Right renal pelvis (tissue), 4 donors: ENCODE results near the gene FRMD6. TPM values are rescaled to one million over a fixed set of nuclear protein-coding genes. Genes with fewer than 3 reads are reported as not detected.

Source experiments
- DNase-seq, 4 donors: peaks; one replicate each; pipeline ENCODE4 v3.0.0-alpha.2; 2013; ENCODE audit warnings: low read depth in 4 of 4, low spot score in 3 of 4, missing footprints in 1 of 4
- polyA plus RNA-seq, 4 donors: library from polyadenylated mRNA; unstranded; fragments of 120-200 nt; gene quantifications; one replicate each; pipeline ENCODE4 v1.2.1, GENCODE V29; 2013; ENCODE audit not compliant: insufficient read length in 4 of 4

Gene FRMD6
- polyA plus RNA-seq: 10 to 100 TPM; 18.0 to 21.0 (median 20.6) TPM

- DNase-seq: peak; percentile 74 to 88 (median 80)
These were observed at the start of gene FRMD6 for GRCh38 chr14:51651388-51652167. Gene FRMD6, plus strand, starts transcription at chr14:51651910. Its CDS starts 37,927 bp downstream, at chr14:51689837.

GRCh38 chr14:51602310-51602709, 49.4 kb upstream of the FRMD6 start:
- DNase-seq: no peak

GRCh38 chr14:51603495-51603894, 48.2 kb upstream of the FRMD6 start:
- no peak for DNase-seq

- no peak for DNase-seq
These were observed 47.6 kb upstream of the FRMD6 start for GRCh38 chr14:51604073-51604472.

- DNase-seq: no peak
These were observed 46.1 kb upstream of the FRMD6 start for GRCh38 chr14:51605575-51605974.

- no peak for DNase-seq
These were observed 44.0 kb upstream of the FRMD6 start for GRCh38 chr14:51607711-51608110.

- DNase-seq: no peak
These were observed 42.3 kb upstream of the FRMD6 start for GRCh38 chr14:51609251-51609954.

GRCh38 chr14:51609955-51610283, 41.8 kb upstream of the FRMD6 start:
- no peak for DNase-seq

GRCh38 chr14:51610771-51611170, 40.9 kb upstream of the FRMD6 start:
- DNase-seq: no peak

GRCh38 chr14:51612449-51612848, 39.3 kb upstream of the FRMD6 start:
- DNase-seq: no peak

- no peak for DNase-seq
These were observed 38.3 kb upstream of the FRMD6 start for GRCh38 chr14:51613416-51613815.

GRCh38 chr14:51614707-51615106, 37.0 kb upstream of the FRMD6 start:
- no peak for DNase-seq

GRCh38 chr14:51616256-51616655, 35.5 kb upstream of the FRMD6 start:
- no peak for DNase-seq

- DNase-seq: no peak
These were observed 34.8 kb upstream of the FRMD6 start for GRCh38 chr14:51616724-51617409.

GRCh38 chr14:51619561-51619960, 32.1 kb upstream of the FRMD6 start:
- no peak for DNase-seq

GRCh38 chr14:51620056-51620455, 31.7 kb upstream of the FRMD6 start:
- no peak for DNase-seq

GRCh38 chr14:51621654-51622053, 30.1 kb upstream of the FRMD6 start:
- DNase-seq: no peak

GRCh38 chr14:51622376-51622775, 29.3 kb upstream of the FRMD6 start:
- DNase-seq: no peak

GRCh38 chr14:51624955-51625569, 26.6 kb upstream of the FRMD6 start:
- DNase-seq: no peak

GRCh38 chr14:51626185-51626584, 25.5 kb upstream of the FRMD6 start:
- DNase-seq: no peak

GRCh38 chr14:51626788-51627187, 24.9 kb upstream of the FRMD6 start:
- DNase-seq: no peak
